Cerebellar nuclear complex (tissue), 1 donor: Measurements from ENCODE around the gene AMT.
"Not testable (repeated sequence)": the region's sequence is repeated elsewhere in the genome, so short reads cannot be mapped to it uniquely, and the experiment has no call there.

Experiments used
- DNase-seq, 2 experiments: peaks; one replicate each; lab custom pipeline; 2025; lab: John Stamatoyannopoulos, UW

AMT gene

DNA sequence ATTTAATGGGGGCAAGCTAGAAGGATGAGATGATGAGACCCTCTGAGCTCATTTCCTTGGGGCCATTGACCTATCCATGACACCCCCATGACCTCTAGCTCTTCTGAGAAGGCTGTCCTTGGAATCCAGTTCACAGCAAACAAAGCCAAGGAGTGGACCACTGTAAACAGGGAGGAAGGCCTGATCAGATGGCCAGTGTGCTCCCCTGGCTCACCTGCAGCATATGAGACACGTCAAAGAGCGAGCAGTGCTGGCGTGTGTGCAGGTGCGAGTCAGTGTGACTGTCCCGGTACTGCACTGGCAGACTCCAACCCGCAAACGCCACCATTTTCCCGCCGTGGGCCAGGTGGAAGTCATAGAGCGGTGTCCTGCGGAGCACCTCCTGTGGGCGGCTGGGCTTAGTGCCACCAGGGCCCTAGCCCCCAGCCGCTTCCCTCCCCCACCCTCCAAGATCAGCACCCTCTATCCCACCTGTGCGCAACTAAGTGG, 339 bp downstream of the AMT start:
- DNase-seq = no peak

- DNase-seq = no peak
Measured at GRCh38 chr3:49417516-49418120, 4.7 kb downstream of the AMT start.

GRCh38 chr3:49416867-49417266, 5.4 kb downstream of the AMT start:
- DNase-seq = no peak

- no peak for DNase-seq
Measured at GRCh38 chr3:49415931-49416601, 6.2 kb downstream of the AMT start.

GRCh38 chr3:49414753-49415152, 7.5 kb downstream of the AMT start:
- DNase-seq = no peak

DNA sequence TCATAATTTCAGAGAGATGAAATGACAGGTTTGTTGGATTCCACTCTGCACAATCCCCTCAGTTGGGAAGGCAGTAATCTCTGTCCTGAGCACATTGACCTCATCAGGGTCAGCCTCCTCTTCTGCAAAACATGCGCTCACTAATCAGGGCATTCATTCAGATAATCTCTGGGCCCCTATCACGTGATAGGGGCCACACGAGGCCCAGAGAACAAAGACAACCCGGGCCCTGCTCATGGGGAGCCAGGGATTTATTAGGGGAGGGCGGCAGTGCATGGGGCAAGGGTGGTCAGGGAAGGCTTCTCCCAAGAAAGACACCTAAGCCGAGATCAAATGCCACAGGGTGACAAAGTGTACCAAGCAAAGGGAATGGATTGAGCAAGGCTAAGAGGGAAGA, 8.9 kb downstream of the AMT start:
- DNase-seq = no peak

GRCh38 chr3:49412632-49413337, 9.5 kb downstream of the AMT start:
- no peak for DNase-seq

- DNase-seq = peak; percentile 96 to 98
Measured at GRCh38 chr3:49411968-49412631, 10.2 kb downstream of the AMT start, which contains the start of the genes RHOA and TCTA. Gene RHOA (minus strand): TSS chr3:49411976. CDS start chr3:49375589, 36,387 bp downstream. Gene TCTA (plus strand): TSS chr3:49412423. CDS start chr3:49412427, 4 bp downstream.

DNA sequence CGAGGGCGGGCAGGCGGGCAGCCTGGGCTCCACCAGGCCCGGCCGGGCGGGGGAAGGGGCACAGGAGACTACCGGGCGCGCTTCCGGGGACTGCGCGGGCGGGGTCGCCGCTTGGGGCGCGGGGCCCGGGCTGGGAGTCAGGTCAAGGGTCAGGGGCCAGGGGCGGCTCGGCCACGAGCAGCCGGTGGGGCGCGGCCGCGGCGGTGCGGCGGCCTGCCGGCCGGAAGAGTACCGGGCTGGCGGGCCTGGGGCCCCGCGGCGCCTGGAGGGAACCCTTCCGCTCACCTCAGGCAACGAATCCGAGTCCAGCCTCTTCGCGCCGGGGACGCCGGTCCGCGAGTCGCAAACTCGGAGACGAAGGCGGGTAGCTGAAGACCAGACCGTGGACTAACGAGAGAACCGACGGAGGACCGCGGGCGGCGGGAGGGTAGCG, 10.7 kb downstream of the AMT start:
- DNase-seq = no peak

DNA sequence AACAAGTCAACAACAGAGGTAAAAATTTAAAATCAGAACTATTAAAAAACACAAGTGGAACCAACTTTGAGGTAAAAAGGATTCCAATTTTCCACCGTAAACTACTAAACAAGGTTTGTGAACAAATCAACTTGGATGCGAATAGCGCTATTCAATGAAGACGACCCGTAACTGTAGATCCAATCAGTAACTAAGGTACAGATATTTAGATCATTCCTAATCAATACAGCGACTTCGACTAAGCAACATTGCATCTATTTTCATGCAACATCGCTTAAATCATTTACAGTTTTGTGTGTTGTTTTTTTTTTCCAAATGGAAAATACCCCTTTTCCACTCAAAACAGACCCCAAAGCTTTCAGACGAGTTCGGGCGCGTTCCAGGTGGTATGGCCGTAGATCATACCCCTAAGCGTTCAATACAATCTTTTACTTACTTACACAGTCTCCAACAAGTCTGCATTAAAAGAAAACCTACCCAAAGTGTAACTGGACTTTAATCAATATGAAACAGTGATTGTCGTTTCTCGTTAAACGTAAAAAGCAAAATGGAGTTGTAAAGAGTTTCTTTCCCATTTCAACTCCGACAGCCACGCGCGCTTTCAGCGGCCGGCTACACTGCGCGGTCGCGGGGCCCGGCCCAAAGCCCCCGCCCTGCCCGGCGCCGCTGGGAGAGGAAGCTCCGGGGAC, 11.3 kb downstream of the AMT start:
- no peak for DNase-seq

GRCh38 chr3:49410066-49410845, 12.0 kb downstream of the AMT start:
- no peak for DNase-seq

GRCh38 chr3:49406571-49407565, 15.4 kb downstream of the AMT start:
- DNase-seq = no peak

DNA sequence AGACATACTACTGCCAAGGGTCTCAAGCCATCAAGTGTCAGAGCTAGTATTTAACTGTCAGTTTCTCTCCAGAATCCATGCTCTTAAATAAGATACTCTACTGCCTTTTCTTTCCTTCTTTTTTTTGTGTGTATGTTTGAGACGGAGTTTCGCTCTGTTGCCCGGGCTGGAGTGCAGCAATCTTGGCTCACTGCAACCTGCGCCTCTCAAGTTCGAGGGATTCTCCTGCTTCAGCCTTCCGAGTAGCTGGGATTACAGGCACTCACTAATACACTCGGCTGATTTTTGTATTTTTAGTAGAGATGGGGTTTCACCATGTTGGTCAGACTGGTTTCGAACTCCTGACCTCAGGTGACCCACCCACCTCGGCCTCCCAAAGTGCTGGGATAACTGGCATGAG, 16.7 kb downstream of the AMT start:
- not testable (repeated sequence) for DNase-seq

- DNase-seq = no peak
Measured at GRCh38 chr3:49403891-49404290, 18.4 kb downstream of the AMT start.

DNA sequence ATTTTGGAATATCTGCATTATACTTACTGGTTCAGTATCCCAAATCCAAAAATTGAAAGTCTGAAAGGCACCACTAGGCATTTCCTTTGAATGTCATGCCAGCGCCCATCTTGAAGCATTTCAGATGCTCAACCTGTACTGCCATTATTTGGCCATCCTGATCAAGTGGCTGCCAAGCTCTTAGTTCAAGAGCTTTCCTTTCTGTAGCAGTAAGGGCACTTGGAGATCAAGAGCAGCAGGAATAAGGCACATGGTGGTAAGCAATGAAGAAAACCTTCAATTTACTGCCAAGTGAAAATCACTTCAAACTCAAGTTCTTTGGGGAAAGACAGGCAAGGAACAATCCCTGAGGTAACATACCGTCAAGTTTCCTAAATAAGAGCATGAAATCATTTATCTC, 20.5 kb downstream of the AMT start:
- DNase-seq = no peak

- no peak for DNase-seq
Measured at GRCh38 chr3:49399461-49399860, 22.8 kb downstream of the AMT start.

GRCh38 chr3:49397470-49397869, 24.8 kb downstream of the AMT start:
- DNase-seq = no peak

DNA sequence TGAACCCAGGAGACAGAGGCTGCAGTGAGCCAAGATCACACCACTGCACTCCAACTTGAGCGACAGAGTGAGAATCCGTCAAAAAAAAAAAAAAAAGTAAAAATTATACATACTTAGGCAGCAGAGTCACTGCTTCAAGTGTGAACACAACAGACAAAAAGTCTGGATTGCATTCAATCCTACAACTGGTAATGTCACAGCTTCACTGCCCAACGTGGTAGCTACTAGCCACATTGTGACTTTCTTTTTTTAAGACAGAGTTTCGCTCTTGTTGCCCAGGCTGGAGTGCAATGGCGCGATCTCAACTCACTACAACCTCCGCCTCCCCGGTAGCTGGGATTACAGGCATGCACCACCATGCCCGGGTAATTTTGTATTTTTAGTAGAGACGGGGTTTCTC, 31.0 kb downstream of the AMT start:
- not testable (repeated sequence) for DNase-seq

DNA sequence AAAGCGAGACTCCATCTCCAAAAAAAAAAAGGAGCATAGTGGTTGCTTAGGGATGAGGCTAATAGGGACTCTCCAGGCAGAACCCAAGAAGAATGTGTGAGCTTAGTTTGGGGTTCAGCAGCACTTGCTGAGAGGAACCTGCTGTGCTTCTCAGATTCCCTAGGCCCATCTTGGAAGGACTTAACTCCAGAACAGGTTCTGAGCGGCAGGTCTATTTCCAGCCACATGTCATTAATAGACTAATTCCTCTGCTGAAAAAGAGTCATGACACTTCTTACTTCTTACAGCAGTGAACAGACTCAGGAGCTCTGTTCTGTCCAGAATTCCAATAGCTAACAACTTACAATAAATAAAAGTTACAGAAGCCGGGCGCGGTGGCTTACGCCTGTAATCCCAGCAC, 33.0 kb downstream of the AMT start:
- DNase-seq = no peak
